GM18519 (cell line): ENCODE results near the gene IGF2BP3.

Experiments used
- ATAC-seq: cut with Tn5 transposase; IDR thresholded peaks from one replicate; pipeline ENCODE4 v1.9.1; 2021; ENCODE audit warnings: mild to moderate bottlenecking, moderate library complexity; ENCODE audit not compliant: unreplicated experiment, low FRiP score

Gene IGF2BP3

DNA sequence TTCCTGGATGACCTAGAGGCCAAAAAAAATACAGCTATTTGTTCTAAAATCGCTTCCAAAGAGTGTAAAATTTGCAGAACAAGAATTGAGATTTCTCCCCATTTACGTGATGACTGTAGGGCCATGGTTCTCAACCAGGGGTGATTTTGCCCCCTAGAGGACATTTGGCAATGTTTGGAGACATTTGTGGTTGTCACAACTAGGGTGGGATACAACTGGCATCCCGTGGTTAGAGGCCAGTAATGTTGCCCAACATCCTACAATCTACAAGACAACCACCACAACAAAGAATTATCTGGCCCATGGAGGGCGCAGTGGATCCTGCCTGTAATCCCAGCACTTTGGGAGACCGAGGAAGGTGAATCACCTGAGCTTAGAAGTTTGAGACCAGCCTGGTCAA is 193.9 kb downstream of the IGF2BP3 start:
- no peak for ATAC-seq

DNA sequence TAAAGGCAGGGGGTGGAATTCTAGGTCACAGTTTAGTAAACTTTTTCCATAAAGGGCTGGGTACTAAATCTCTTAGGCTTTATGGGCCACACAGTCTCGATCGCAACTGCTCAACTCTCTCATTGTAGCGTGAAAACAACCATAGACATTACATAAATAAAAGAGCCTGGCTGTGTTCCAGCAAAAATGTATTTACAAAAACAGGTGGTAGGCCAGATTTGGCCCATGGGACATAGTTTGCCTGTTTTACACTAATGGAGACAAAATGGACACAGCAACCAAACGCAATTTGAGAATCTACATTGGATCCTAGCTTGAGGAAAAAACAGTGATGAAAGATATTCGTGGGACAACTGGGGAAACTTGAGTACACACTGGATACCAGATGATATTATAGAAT is 194.4 kb downstream of the IGF2BP3 start:
- ATAC-seq, result no peak

DNA sequence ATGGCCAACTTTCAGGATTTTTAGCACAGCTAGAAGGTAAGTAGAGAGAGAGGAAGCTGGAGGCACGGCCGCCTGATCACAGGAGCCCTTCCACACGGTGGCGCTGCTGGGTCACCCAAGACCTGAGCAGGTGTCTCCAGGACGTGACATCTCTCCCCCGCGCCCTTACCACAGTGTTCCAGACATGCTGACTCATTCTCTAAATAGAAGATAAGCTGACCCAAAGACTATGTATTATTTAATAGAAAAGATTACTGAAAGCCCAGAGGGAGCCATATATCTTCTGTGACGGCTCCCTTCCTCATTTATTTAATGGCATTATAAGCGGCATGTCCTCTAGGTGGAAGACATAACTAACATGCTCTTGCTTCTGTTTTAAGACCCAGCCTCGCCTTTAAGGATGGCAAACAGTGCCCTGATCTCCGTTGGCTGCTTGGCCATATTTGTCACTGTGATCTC is 197.1 kb downstream of the IGF2BP3 start:
- peak; percentile 82 for ATAC-seq

DNA sequence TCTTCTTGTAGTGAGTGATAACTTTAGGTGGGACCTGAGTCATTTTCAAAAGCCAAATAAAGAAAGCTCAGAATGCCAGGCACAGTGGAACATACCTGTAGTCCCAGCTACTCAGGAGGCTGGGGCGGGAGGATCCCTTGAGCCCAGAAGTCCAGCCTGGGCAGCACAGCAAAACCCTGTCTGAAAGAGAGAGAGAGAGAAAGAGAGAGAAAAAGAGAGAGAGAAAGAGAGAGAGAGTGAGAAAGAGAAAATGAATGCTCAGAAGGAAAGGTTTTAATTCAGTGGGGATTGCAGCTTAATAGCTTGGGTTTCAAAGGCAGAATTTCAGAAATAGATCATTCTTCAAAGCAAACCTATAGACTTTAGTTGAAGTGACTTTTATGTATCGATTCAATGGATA is 198.0 kb downstream of the IGF2BP3 start:
- no peak for ATAC-seq

DNA sequence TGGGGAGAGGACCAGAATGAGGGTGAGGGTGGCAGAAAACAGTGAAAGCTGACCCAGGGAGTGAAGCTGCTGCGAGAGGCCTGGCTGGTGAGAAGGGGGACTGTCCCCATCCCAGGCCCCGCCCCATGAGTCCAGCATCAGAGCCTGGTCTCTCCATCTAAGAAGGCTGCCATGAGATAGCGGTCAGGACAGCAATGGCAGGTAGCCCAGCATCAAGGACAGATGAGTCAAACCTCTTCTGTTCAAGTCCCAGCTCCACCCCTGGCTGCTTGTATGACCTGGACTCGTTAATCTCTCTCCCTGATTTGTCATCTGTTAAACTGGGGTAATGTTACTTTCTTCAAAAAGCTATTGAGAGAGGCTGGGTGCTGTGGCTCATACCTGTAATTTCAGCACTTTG is 201.5 kb downstream of the IGF2BP3 start:
- no peak for ATAC-seq

DNA sequence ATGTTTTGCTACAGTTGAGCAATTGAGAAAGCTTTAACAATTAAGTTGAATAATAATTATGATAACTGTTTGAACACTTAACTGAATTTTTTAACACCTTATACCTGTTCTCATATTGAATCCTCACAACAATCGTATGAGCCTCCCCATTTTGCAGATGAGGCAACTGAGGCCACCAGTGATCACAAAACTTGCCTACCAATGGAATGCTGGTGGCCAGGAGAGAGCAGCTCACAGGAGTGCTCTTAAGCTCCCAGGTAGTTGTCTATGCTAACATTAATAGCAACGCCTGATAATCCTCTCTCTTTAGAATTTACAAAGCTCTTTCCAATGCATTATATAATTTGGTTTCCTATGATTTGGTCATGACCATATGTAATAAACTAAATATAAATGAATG is 202.1 kb downstream of the IGF2BP3 start:
- no peak for ATAC-seq

DNA sequence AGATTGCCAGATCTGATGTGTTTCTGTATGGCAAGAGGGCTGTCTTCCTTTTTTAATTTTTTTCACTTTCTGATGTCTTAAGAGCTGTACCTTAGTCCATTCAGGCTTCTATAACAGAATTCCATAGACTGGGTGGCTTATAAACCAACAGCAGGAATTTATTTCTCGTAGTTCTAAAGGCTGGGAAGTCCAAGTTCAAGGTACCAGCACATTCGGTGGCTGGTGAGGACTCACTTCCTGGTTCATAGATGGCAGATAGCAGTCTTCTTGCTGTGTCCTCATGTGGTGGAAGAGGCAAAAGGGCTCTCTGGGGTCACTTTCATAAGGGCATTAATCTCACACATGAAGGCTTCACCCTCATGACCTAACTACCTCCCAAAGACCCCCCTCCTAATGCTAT is 202.9 kb downstream of the IGF2BP3 start:
- ATAC-seq, result no peak

DNA sequence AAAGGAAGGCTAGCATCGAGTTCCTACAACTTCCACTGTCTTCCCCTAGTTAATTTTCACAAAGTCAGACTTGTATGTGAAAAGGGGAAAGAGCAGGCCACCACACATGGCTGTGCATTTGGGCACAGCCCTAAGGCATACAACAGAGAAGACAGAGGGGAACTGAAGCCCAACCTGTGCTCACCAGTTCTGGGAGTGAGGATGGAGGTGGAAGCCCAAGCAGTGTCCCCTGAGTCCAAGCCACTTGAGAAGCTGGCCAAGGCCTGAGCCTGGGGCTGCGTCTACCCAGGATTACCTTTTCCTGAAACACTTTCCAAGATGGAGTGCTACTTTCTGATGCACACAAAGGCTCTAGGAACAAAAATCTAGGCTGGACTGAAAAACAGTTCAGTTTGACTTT is 203.4 kb downstream of the IGF2BP3 start:
- ATAC-seq, result no peak

DNA sequence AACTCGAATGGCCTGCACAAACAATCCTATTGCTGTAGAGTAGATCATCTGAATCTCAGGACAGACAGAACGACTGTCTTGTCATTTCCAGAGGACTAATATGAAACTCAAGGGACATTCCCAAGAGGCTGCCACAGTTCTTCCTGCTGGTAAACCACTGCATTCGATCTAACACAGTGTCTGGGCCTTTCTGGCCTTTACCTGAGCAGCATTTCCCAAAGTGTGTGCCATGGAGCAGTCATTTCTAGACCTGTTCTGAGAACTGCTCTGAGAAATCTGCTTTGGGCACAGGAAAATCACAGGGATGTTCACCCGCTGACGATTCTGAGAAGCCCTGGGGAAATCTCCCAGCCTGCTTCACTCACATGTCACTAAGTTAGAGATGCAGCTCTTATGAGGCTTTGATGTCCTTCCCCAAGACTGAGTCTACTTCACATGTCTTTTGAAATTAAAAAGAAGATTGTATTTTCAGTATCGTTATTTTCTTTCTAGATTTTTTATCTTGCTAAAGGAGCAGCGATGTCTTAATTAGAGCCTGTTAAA is 205.3 kb downstream of the IGF2BP3 start:
- no peak for ATAC-seq

DNA sequence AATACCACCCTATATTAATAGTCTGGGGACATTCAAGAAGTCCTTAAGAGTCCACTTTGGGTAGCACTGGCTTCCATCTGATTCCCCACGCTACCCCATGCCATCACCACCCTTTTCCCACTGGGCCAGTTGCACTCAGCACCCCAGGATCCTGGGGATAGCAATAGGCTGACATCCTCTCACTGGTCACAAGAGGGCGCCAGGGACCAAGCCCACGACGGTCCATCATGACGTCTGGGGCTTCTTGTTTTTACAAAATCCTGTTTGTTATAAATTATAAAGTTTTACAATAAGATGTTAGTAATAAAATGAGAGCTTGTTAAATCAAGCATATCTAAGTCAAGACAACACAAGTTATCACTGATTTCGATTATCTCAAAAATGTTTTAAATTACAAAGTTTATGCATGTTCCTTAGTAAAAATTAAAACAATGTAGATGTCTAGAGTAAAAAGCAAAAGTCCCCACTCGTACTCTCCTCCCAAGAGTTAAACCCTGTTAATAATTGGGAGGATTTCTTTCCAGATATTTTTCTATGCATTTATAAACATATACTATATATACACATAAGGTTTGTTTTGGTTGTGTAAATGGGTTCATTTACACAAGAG is 208.3 kb downstream of the IGF2BP3 start:
- no peak for ATAC-seq

DNA sequence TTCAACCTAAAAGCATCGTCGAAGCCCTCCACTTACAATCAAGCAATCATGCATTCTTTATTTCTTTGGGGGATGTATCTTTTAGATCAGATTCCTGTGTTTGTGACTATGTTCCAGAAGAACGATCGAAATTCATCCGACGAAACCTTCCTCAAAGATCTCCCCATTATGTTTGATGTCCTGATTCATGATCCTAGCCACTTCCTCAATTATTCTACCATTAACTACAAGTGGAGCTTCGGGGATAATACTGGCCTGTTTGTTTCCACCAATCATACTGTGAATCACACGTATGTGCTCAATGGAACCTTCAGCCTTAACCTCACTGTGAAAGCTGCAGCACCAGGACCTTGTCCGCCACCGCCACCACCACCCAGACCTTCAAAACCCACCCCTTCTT is 209.9 kb downstream of the IGF2BP3 start:
- no peak for ATAC-seq
